Activated CD8-positive, alpha-beta memory T cell treated with anti-CD3 and anti-CD28 coated beads, Interleukin-2, amount 50 U/mL, for 24 hours (primary cell): ENCODE measurements around the gene PLD3.
"Not testable (repeated sequence)": the region's sequence is repeated elsewhere in the genome, so short reads cannot be mapped to it uniquely, and the experiment has no call there.

Experiments
- DNase-seq: peaks from one replicate; pipeline ENCODE4 v3.0.0-alpha.2; 2020; ENCODE audit errors: extremely low read depth

The PLD3 gene

DNA sequence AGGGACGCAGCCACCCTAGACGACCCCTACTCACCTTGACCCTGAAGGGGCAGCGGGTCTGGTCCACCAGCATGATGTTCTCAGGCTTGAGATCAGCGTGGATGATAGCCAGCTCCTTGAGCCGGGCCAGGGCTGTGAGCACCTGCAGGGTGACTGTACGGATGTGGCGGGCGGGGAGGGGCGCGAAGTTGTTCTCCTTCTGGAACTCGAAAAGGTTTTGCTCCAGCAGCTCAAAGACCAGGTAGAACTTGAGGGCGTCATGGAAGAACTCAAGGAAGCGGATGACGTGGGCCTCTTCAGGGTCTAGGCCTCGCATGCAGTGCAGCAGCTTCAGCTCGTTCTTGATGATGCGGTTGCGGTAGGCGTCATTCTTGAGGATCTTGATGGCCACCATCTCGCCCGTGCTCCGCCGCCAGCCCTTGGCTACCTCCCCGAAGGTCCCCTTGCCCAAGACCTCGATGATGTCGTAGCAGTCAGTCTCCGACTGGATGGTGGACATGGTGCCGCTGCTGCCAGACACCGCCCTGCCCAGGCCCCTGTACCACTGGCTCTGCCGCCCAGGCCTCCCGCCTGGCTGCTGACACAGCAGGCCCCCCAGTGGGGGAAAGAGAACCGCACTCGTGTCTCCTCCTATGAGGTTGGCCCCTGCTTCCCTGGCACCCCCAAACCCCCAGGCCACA is 41.0 kb downstream of the PLD3 start:
- no peak for DNase-seq

- no peak for DNase-seq
Observed at GRCh38 chr19:40390084-40390742, 41.7 kb downstream of the PLD3 start, which contains the start of gene HIPK4. TSS of gene HIPK4 (minus strand) at chr19:40390181. CDS start at chr19:40389902, 279 bp downstream.

DNA sequence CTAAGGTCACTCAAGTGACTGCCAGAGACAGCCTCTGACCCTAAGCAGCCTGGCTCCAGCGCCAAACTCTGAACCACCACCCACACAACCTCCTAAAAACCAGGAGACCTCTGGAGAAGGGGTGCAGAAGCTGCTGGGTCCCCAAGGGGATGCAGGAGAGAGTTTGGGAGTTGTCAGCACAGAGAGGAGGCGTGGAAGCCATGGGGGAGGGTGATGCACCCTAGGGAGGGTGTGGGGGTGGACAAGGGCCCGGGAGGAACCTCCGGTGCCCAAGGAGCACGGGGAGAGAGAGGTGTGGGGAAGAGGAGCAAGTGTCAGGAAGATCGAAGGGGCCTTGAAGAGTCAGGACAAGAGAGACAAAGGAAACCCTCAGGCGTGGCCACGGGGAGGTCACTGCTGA is 43.6 kb downstream of the PLD3 start:
- DNase-seq = no peak

DNA sequence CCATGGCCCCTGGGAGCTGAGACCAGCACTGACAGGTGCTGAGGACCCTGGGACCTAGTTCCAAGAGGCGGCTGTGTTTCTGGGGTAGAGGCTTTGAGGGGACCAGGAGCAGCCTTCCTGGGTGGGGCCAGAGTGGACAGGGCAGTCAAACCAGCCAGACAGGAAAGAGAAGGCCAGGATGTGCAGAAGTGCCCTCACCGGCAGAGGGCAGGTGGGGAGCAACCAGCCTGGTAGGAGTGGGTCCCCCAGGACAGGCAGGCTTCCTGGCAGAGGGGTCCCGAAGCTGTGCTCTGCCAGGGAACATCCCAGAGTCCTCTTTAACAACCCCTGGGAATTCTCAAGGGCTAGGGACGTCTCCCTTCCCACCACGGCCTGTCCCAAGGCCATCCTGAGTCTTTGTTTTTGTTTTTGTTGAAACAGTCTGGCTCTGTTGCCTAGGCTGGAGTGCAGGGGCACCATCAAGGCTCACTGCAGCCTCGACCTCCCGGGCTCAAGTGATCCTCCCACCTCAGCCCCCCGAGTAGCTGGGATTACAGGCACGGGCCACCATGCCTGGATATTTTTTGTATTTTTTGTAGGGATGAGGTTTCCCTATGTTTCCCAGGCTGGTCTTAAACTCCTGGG is 44.5 kb downstream of the PLD3 start:
- no peak for DNase-seq

- no peak for DNase-seq
Observed at GRCh38 chr19:40393894-40394815, 45.7 kb downstream of the PLD3 start.

- DNase-seq = no peak
Observed at GRCh38 chr19:40394816-40395210, 46.3 kb downstream of the PLD3 start.

GRCh38 chr19:40395956-40396355 is 47.5 kb downstream of the PLD3 start:
- DNase-seq = no peak

- no peak for DNase-seq
Observed at GRCh38 chr19:40396886-40397567, 48.5 kb downstream of the PLD3 start.

GRCh38 chr19:40397568-40397906 is 49.0 kb downstream of the PLD3 start:
- no peak for DNase-seq

- peak; percentile 23 for DNase-seq
Observed at GRCh38 chr19:40398417-40399131, 50.1 kb downstream of the PLD3 start.

DNA sequence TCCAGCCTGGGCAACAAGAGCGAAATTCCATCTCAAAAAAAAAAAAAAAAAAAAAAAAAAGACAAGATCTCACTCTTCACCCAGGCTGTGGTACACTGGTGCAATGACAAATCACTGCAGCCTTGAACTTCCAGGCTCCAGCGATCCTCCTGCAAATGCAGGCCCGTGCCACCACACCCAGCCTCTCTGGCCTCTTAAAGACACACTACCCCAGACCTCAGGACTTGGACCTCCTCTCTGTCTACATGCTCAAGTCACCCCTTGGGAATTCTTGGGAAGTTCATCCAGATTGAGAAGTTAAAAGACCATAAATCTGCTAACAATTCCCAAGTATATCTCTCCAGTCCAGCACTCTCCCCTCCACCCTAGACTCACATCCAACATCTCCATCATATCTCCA is 52.1 kb downstream of the PLD3 start:
- no peak for DNase-seq

- peak; percentile 46 for DNase-seq
Observed at GRCh38 chr19:40403262-40403984, 54.9 kb downstream of the PLD3 start.

GRCh38 chr19:40407714-40408597 is 59.5 kb downstream of the PLD3 start:
- DNase-seq = no peak

- not testable (repeated sequence) for DNase-seq
Observed at GRCh38 chr19:40408598-40408925, 60.1 kb downstream of the PLD3 start.

- no peak for DNase-seq
Observed at GRCh38 chr19:40410030-40410389, 61.5 kb downstream of the PLD3 start.

- no peak for DNase-seq
Observed at GRCh38 chr19:40411125-40411842, 62.8 kb downstream of the PLD3 start.

- DNase-seq = no peak
Observed at GRCh38 chr19:40411958-40412499, 63.5 kb downstream of the PLD3 start.

GRCh38 chr19:40412866-40413265 is 64.4 kb downstream of the PLD3 start:
- no peak for DNase-seq
